Activated T-helper 9 cell treated with anti-CD3 and anti-CD28 coated beads, Interleukin-2, amount 50 U/mL, for 16 hours (primary cell): ENCODE data around the gene PIEZO1.
"Not testable (repeated sequence)": the region's sequence is repeated elsewhere in the genome, so short reads cannot be mapped to it uniquely, and the experiment has no call there.

ENCODE experiments used
- DNase-seq: peaks from one replicate; pipeline ENCODE4 v3.0.0-alpha.2; 2020; ENCODE audit warnings: low read depth

Gene PIEZO1

DNA sequence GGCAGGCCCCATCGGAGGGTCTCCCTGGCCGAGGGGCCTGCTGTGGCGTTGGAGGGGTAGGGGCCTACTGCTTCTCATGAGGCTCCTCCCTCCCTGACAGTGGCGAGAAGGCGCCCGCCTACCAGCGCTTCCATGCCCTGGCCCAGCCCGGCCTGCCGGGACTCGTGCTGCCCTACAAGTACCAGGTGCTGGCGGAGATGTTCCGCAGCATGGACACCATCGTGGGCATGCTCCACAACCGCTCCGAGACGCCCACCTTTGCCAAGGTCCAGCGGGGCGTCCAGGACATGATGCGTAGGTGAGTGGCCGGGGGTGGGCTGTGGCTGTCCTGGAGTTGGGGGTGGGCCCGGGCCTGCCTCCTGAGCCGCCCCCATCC lies 20.3 kb upstream of the PIEZO1 start:
- DNase-seq: no peak

DNA sequence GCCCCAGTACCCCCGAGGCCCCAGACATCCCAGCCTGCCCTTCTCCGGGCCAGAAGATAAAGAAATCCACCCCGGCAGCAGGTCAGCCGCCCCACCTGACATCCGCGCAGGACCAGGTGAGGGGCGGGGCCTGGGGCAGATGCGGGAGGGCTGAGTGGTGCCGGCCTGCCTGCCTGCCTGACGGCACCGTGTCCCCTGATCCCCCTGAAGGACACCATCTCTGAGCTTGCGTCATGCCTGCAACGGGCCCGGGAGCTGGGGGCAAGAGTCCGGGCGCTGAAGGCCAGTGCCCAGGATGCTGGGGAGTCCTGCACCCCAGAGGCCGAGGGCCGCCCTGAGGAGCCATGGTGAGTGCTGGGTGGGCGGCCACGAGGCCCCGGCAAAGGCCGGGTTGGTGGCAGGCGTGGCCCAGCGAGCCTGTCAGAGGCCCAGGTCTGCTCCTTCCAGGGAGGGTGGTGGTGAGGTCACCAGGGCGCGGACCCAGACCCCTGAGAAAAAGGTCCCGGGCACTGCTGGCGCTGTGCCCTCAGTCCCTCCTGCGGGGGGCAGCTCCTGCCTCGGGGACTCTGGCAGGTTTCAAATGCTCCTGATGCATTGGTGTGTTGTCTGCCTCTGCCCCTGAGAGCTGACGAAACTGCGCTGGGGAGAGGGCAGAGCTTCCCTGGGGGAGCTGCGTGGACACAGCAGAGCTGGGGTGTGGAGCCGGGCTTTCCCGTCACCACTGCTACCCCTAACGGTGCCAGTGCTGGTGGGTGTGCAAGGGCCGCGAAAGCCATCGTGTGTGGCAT lies 19.7 kb upstream of the PIEZO1 start:
- DNase-seq: no peak

DNA sequence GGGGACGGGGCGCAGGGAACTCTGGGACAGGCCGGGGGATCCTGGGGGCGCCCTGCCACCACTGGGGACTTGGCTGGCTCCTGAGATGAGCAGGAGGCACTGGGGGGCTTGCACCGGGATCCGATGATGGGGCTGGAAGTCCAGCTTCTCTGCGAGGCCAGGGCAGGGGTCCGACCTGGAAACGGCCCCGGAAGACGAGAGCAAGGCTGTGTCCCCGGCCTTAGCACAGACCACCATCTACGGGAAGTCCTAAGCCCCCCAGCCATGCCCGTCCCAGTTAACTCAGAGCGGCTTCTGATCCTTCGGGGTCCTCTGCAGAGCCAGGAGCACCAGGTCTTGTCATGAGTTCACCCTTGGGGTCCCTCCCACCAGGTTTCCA lies 19.1 kb upstream of the PIEZO1 start:
- DNase-seq: no peak

DNA sequence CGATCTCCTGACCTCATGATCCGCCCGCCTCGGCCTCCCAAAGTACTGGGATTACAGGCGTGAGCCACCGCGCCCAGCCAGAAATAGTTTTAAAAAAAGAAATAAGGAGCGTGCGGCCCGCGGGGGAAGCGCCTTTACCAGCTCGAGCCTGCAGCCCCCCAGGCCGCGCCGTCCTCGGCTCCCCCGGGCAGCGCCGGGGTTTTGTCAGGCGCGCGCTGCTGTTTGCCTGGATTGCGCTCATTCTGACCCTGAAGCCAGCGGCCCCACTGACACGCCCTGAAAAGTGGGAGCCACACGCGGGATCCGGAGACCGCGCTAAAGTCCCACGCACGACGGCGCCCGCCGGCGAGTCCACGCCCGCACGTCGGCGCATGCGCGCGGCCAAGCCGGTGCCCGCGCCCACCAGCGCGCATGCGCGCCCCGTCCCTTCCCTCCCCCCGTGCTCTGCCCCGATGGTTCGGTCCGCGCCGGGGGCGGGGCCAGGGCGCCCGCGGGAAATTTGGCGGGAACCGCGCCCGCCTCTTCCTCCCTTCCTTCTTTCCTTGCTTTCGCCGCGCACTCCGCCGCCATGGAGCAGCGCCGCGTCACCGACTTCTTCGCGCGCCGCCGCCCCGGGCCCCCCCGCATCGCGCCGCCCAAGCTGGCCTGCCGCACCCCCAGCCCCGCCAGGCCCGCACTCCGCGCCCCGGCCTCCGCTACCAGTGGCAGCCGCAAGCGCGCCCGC lies 18.4 kb upstream of the PIEZO1 start, which contains the start of gene CDT1:
TSS of gene CDT1 (plus strand) at position 526 of the 724 bp plus-strand sequence. CDS start at position 569, 43 bp downstream.
- DNase-seq: peak; percentile 84

DNA sequence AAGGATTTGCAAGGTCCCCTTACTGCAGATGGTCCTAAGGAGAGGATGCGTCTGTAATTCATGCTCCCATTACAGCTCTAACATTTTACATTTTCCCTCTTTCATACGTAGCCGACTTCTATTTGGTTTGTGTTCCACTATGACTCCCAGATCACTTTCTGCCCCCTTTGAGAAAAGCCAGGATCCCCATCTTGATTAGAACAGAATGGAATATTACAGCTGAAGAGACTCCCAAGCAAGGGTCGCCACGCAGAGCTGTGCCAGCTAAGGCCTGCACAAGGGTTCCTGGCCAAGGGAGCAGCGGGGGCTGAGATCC lies 15.2 kb upstream of the PIEZO1 start:
- DNase-seq: no peak

DNA sequence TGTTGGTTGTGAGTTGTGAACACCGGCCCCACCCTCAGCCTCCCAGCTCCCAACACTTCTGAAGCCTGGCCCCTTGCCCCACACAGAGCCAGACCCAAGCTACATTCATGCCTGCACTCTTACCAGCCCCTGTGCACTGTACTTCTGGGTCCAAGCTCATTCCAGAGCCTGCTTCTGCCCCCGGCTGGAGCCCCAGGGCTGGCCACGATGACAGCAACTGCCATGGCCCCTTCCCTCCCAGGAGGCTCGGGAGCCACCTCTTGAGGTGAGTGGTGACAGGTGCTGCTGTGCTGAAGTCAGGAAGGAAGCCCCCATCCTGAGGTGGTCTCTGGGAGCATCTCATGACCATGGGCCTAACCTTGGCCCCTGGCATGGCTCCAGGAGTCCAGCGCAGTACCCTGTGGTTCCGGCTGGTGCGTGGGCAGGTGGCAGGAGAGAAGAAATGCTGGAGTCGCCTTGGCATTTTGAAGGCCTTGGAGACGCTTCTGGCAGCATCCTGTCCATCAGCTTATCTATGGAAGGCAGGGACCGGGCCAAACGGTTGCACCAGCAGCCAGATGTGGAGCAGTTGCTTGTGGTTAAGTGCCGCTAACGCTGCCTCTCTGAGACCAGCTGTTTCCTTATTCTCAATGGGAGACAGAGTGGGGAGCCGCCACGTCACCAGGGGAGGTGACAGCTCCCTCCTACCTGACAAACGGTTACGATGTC lies 14.7 kb upstream of the PIEZO1 start:
- DNase-seq: no peak

DNA sequence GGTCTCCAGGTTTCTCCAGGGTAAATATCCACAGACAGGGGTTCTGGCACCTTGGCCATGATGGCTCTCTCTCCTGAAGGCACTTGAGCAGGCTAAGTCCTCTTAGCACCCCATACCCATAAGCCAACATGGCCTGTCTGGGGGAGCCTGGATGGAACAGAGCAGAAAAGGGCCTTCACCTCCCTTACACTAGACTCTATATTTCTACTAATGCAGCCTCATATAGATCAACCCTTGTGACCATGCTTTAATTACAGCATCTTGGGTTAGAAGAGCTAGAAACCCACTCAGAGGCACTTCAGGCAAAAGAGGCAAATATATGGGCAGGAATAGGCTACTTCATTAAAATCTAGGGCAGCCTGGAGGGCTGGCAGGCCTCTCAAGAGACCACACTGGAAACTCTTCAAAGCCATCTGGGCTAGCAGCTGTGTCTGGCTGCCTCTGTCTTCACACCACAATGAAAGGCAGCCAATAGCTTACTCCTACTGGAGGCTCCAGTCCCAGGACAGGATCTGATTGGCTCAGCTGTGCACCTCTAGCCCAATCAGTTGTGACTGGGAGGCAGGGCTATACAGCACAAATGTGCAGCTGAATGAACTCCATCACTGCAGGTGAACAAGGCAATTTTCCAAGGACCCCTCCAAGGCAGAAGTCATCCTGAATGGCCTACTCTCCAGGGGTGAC lies 13.9 kb upstream of the PIEZO1 start:
- DNase-seq: no peak

DNA sequence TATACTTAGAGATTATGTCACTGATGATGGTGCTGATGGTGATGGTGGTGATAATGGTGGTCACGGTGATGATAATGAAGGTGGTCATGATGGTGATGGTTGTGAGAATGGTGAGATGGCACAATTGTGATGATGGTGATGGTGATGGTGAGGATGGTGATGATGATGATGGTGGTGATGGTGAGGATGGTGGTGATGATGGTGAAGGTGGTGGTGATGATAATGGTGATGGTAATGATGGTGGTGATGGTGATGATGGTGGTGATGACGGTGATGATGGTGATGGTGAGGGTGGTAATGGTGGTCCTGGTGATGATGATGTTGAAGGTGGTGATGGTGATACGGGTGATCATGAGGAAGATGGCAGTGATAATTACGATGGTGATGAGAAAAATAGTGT lies 13.1 kb upstream of the PIEZO1 start:
- no peak for DNase-seq

DNA sequence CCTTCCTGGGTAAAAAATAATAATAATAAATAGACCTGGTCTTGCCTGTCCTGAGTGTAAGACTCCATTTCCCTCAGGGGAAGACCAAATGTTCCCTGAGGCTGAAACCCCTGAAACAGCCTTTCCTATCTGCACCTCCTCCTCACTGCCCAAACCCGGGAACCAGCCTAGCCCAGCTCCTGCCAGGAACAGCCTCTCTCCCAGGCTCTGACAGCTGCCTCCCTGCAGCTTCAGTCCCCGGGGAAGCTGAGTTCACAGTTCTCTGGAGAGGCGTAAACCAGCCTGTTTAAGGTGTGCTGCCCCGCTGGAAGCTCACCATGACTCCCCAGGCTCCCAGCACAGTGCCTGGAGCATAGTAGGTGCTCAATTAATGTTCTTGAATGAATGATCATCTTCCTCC lies 11.3 kb upstream of the PIEZO1 start:
- no peak for DNase-seq

DNA sequence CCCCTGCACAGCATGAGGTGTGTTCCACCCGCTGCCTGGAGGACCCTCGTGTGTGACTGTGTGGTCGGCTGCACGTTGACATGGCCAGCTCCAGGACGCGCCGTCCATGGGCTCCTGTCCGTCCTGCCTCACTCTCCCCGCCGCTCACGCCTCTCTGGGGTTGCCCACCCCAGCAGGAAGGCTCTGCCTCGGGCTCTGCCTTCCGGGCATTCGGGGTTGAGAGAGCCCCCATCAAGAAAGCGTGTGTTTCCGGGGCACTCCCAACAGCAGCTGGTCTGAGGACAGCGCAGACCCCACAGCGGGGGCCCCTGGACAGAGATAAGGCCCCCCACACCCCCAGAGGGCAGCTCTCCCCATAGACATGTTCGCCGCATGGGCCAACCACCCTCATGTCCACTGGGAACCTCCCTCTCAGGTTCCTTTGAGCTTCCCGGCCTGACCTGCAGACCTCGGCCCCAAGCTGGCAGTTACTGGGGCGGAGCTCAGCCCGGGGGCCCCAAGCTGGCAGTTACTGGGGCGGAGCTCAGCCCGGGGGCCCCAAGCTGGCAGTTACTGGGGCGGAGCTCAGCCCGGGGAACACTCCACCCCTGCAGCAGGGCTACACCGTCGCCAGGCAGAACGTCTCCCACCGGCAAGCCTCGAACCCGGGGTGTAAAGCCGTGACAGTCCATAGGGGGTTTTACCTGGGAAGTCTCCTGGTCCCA lies 8.4 kb upstream of the PIEZO1 start:
- DNase-seq: no peak

DNA sequence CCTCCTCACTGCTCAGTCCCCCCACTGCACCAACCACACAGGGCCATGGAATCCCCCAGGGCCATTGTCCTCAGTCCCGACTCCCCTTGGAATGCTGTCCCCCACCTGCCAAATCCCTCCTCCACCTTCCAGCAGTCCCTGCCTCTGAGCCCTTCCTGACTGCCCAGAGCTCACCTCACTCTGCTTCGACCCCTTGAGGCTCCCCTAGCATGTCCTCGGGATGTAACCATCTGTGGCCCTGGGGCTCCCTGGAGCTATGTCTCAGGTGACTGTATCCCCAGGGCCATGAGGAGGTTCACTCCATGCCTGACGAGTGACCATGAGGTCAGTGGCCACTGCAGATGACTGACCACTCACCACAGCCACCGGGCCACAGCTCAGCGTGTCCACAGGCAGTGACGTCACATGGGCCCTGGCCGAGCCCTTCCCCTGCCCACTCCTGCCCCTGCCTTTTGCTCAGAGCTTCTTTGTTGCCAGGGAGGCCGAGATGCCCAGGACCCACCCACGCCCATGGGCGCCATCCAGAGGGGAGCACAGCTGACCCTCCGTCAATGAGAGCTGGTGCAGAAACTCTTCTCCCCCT lies 7.7 kb upstream of the PIEZO1 start:
- DNase-seq: no peak

DNA sequence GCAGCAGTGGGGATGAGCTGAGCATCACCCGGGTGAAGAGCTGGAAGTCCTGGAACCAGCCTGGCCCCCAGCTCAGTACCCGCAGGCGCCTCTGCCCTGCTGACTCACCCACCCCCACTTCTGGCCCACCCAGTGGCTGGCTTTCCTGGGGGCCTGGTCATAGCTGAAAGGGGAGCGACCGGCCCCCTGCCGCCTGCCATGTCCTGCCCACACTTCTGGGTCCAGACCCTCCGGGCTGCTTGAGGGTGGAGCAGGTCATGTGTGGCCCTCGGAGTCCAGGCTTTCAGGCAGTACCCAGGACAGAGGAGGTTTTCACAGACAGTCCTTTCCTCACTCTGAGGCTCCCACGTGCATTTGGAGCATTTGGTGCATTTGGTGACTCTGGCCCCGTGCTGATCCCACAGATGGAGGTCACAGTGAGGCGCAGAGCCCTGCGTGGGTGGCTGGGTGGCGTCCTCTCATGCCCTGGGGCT lies 7.1 kb upstream of the PIEZO1 start:
- DNase-seq: no peak

DNA sequence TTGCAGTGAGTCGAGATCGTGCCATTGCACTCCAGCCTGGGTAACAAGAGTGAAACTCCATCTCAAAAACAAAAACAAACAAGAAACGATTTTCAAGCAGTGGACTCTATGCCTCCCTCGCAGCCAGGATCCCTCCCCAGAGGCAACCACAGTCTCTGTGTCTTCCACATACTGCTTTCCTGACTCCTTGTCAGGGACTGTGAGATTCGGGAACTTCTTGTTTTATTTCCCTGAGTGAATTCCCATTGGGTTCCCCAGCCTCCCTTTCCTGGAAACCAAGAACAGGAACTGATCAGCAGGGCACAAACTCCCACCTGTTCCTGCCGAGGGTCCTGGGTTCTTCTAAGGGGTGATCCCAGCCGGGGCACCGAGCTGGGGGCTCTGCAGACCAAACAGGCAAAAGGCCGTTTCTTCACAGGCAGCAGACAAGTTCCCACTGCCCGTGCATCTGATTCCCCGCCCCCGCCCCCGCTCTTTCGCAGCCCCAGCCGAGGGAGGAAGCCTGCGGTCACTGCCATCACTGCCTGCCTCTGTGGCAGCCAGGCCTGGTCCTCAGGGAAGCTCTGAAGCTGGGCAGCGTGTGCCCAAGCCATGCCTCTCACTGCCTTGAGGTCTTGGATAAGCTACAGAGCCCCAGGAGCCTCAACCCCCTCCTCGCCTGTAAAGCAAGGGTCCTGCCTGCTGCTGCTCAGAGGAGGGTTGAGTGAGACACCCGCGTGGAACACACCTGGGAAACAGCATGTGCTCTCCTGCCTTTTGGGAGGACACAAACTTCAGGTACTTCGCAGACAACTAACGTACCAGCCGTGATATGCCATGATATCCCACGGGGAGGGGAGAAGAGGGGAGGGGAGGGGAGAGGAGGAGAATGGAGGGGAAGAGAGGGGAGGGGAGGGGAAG lies 5.5 kb upstream of the PIEZO1 start:
- DNase-seq: peak; percentile 50

DNA sequence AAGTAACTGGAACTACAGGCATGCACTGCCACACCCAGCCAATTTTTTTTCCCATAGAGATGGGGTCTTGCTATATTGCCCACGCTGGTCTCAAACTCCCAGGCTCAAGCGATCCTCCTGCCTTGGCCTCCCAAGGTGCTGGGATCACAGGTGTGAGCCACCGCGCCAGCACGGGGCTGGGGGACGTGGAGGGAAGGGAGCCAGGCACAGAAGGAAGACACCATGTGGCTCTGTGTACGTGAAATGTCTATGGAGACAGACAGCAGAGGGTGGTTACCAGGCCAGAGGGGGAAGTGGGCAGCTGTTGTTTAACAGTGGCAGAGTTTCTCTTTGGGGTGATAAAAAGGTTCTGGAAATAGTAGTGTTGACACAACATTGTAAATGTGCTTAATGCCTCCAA lies 4.6 kb upstream of the PIEZO1 start:
- DNase-seq: no peak

DNA sequence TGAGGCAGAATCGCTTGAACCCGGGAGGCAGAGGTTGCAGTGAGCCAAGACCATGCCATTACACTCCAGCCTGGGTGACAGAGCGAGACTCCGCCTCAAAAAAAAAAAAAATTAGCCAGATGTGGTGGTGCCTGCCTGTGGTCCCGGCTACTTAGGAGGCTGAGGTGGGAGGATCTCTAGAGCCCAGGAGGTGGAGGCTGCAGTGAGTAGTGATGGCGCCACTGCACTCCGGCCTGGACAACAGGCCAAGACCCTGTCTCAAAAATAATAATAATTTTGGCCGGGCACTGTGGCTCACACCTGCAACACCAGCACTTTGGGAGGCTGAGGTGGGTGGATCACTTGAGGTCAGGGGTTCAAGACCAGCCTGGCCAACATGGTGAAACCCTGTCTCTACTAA lies 3.7 kb upstream of the PIEZO1 start:
- not testable (repeated sequence) for DNase-seq

DNA sequence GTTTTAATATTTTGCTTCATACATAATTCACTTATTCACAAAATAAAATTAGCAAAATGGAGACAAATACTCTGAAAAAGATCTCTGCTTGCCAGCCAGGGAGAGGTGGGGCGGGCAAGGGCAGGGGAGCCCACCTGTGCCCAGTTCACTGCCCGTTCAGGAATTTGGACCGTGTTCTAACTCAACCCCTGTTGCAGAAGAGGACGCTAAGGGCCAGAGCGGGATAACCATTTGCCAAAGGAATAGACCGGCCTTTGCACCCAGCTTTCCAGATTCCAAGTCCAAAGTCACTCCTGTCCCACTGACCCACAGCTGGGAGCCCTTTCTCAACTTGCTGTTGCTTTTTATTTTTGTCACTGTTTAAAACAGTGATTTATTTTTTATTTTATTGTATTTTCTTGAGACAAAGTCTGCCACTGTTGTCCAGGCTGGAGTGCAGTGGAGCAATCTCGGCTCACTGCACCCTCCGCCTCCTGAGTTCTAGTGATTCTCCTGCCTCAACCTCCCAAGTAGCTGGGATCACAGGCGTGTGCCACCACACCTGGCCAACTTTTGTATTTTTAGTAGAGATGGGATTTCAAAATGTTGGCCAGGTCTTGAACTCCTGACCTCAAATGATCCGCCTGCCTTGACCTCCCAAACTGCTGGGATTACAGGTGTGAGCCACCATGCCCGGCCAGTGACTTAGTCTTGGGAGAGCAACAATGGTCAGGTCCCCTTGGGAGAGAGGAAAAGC lies 2.7 kb upstream of the PIEZO1 start:
- DNase-seq: no peak

DNA sequence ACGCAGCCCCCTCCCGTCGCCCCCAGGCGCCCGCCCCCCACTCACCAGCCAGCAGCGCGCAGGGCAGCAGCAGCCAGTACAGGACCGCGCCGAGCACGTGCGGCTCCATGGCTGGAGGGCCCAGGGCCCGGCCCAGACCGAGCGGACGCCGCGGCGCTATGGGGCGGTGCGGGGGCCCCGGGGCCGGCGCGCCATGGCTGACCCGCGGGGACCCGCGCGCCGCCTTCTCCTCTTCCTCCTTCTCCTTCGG lies 239 bp downstream of the PIEZO1 start:
- DNase-seq: no peak

DNA sequence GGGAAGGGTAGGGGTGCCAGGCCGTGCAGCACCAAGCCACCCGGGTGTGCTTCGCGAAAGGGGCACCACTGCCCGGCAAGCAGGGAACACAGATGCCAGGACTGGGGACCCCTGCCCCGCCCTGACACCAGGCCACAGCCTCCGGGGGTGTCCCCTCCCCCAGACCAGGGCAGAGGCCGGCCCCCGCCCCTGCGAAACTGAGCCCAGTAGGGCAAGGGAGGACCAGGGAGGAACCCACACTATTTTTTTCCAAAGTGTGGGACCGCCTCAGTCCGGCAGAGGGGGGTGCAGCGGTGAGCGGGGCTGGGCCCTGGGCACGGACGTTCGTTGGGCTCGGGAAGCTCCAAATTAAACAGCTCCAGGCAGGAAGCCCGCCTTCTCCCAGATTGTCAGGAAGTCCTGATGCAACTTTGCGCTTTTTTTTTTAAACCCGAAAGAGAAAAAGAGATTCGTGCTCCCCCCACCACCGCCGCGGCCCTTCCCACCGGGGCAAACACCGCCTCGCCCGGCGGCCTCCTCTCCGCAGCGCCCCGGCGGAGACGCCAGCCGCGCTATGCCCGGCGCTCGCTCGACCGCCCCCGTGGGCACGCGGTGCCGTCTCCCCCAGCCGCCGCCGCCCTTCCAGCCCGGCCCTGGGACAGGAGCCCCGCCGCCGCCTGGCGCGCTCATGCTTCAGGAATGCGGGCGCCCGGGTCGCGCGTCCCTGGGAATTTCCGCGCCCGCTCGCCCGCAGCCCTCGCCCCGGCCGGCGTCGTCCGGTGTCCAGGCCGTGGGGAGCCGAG lies 755 bp downstream of the PIEZO1 start:
- peak; percentile 34 for DNase-seq

DNA sequence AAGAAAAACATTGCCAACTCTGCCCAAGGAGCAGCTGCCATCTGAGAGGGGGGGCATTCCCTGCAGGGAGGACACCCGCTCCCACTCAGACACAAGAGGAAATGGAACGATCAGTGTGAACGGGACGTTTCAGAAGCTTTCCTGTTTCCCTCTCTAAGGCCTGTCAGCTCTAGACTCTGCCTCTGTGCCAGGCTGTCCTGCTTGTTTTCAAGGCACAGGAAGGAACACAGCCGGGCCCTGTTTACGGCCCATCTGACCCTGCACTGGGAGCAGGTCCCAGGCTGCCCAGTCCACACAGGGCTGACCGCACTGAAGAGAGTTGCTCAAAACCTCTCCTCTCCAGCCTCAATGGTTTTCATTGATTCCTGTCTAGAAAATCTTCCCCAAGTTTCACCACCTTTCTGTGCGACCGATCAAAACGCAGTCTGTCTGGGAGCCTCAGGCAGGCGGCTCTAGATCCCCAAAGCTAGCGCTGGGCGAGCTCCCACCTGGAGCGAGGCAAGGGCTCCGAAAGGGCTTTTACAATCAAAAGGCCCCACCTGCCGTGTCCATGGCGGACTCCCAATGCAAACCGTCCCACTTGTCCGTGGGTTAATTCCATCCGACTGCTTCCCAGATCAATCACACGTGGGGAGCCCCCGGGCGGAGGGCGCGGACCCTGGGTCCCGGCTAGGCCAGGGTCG lies 1.5 kb downstream of the PIEZO1 start:
- DNase-seq: no peak
